HG03457 (cell line): Measurements from ENCODE around the gene ARGLU1.

ENCODE experiments used
- ATAC-seq: cut with Tn5 transposase; IDR thresholded peaks from one replicate; pipeline ENCODE4 v1.9.1; 2021; ENCODE audit warnings: moderate number of reproducible peaks; ENCODE audit not compliant: unreplicated experiment

ARGLU1 gene

GRCh38 chr13:106588367-106588766 is 20.4 kb upstream of the ARGLU1 start:
- no peak for ATAC-seq

- ATAC-seq: no peak
Observed at GRCh38 chr13:106587787-106588186, 19.9 kb upstream of the ARGLU1 start.

DNA sequence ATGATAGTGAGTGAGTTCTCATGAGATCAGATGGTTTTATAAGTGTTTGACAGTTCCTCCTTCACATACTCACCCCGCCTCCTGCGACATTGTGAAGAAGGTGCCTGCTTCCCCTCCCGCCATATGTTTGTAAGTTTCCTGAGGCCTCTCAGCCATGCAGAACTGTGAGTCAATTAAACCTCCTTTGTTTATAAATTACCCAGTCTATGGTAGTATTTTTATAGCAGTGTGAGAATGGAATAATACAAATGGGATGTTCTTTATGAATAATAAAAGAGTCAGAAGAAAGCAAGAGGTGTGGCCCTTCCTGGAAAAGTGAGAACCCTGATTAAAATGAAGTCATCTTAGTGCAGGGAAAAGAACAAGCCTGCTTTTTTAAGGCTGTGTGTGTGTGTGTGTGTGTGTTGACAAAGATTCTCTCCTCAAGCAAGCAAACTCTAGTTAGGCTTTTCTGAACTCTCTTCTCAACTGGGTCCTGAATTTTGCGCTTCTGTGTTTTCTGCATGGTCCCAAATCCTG is 18.8 kb upstream of the ARGLU1 start:
- ATAC-seq: no peak

- no peak for ATAC-seq
Observed at GRCh38 chr13:106581225-106581624, 13.3 kb upstream of the ARGLU1 start.

GRCh38 chr13:106575896-106576295 is 8.0 kb upstream of the ARGLU1 start:
- no peak for ATAC-seq

DNA sequence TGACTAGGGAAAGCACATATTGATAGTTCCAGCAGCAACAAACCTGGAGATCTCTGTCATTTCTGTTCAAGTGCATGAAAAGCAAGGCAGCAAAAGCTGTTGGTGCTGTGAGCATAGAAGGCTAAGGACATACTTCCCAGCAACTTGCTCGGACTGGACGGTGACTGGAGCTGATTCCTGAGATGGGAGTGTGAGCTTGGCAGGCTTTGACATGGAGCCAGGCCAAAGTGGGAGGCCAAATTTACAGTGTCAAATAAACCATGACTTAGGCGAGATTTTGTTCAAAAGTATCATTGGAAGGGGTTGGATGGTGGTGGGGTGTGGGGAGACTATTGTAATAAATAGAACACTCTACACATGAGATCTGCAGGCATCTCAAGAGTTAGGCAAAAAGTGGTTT is 5.9 kb upstream of the ARGLU1 start:
- no peak for ATAC-seq

DNA sequence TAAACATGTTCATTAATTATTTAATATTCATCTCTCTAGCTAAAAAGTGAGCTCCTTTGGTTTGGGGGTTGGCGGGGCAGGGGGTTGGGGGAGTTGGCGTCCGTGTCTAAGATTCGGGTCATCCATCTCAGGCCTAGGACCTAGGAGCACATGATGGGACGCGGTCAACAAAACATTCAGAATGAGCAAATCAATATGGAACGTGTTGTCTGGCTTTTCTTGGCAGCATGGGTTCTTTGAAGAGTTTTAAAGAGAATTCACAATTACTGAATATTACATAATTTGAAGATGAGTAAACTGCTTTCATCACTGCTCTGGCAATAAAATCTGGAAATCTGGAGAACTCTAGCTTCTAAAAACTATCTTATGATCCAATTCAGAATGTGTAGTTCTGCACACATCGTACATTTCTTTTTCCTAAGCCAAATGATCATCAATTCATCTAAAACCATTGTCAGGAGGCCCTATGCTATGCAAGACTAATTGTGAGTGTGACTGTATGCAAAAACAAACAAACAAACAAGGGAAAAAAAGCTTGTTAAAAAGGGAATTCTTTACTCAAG is 5.4 kb upstream of the ARGLU1 start:
- no peak for ATAC-seq

- no peak for ATAC-seq
Observed at GRCh38 chr13:106570299-106570852, 2.4 kb upstream of the ARGLU1 start.

- ATAC-seq: no peak
Observed at GRCh38 chr13:106569233-106570095, 1.5 kb upstream of the ARGLU1 start.

GRCh38 chr13:106568299-106569003 is 514 bp upstream of the ARGLU1 start:
- peak; percentile 28 for ATAC-seq

DNA sequence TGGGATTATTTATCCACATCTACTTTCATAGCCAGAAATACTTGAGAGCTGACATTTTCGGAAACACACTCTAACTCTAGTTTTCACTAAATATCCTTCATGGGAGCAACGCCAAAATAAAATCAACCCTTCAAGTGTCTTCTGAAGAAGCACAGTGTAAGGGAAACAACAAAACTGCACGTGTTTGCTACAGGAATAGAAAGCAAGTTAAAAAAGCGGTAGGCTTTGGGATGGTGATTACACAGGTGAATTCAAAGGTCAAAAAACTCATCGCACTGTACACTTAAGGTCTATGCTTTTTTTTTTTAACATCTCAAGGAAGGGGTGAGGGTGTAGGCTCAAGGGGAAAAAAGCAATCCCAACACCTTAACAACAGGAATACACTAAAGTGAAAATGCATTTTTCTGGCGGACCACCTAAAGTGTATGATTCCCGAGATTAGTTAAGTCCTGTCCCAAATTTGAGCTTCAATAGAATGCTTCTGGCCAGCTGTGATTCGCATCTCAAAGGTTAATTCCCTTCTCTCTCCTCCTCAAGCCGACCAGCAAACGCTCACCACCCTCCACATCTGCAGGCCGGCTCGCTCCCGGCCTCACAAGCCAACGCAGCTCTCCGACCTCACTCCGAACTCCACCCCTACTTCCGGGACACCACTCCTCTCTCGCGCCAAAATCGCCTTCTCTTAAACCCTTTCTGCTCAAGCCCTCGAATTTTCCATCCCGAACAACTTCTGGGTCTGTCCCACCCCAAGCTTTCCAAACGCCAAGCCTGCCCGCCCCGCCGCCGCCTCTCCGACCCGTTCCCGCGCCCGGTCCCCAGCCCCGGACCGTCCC is 1.1 kb downstream of the ARGLU1 start:
- ATAC-seq: peak; percentile 37

GRCh38 chr13:106565127-106565775 is 2.7 kb downstream of the ARGLU1 start:
- no peak for ATAC-seq

GRCh38 chr13:106562301-106562700 is 5.6 kb downstream of the ARGLU1 start:
- ATAC-seq: no peak

GRCh38 chr13:106561551-106562170 is 6.3 kb downstream of the ARGLU1 start:
- ATAC-seq: peak; percentile 89

DNA sequence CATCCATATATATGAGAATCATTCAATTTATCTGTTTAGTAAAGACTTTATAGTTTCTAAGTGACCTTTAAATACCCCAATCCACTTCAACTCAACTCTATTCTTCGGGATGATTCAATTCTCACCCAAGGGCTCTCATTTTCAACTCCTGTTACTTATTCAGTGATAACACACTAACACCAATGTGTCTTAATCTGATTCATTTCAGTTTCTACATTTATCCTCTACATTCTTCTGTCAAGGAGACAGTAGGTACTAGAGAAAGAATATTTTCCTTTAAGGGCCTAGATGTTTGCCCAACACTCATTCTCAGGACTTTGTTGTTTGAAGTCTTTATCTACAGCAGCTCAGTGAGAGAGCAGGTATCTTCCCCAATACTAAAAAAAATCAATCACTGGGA is 7.1 kb downstream of the ARGLU1 start:
- ATAC-seq: peak; percentile 41

DNA sequence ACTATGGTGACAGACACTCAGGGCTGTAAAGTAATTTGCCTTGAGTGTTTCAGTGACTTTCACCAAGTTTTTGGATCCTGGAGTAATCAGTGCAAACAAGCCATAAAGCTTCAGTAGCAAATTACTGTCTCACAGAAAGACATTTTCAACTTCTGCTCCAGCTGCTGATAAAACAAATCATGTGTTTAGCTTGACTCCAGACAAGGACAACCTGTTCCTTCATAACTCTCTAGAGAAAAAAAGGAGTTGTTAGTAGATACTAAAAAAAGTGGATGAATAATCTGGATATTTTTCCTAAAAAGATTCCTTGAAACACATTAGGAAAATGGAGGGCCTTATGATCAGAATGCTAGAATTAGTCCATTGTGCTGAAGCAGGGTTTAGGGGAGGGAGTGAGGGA is 9.4 kb downstream of the ARGLU1 start:
- ATAC-seq: no peak

GRCh38 chr13:106555631-106556328 is 12.2 kb downstream of the ARGLU1 start:
- no peak for ATAC-seq

DNA sequence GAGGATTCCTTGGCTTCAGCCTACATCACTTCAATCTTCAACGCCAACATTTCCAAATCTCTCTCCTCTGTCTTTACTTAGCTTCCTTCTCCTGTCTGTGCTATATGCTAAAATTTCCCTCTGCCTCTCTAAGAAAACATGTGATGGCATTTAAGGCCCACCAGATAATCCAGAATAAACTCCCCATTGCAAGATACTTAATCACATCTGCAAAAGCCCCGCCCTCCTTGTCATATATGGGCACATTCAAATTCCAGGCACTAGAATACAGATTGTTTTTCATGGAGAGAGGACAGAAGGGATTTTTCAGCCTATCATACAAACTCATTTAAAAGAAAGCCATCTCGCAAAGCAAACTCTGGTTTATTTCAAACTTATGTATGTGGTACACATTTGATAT is 16.2 kb downstream of the ARGLU1 start:
- ATAC-seq: no peak

- ATAC-seq: no peak
Observed at GRCh38 chr13:106551350-106551749, 16.6 kb downstream of the ARGLU1 start.
